NCI-H128 (cell line): ENCODE results near the gene KHNYN.

Experiments
- DNase-seq: peaks from one replicate; lab custom pipeline; 2025; ENCODE audit not compliant: unreplicated experiment; lab: John Stamatoyannopoulos, UW

The KHNYN gene

GRCh38 chr14:24422261-24422660 is 7.5 kb upstream of the KHNYN start:
- DNase-seq, result no peak

DNA sequence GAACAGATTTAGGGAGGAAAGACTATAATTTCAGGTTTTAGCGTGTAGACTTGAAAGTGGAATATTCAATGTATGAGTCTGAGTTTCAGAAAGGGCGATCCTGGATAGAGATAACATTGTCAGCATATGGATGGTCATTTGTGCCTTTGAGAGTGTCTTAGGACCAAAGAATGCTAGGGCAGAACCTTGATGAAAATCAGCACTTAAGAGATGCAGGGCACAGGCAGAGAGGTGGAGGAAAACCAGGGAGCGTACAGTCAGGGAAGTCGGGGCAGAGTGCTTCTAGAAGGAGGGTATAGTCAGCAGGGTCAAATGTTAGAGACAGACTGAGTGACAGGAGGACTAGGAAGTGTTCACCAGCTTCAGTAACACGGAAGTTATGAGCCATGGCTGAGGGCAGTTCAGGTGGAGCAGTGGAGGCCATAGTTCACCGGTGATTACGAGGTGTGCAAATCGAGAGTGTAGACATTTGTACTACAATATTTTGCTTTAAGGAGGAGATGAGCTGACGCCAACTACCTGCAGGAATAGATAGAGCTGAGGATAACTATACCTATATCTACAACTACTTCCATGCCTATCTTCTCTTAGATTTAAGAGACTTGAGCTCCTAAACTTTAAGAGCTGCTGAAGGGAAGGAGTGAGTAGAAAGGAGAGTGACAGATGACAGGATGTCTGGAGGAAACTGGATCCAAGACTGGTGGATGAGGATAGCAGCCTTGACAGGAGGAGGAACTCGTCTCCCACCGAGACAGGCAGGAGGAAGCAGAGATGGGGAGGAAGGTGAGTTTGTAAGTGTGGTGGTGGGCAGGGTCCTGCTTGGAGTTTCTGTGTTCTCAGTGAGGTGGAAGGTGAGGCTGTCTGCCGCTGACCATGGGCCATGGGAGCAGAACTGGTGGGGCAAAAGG is 6.8 kb upstream of the KHNYN start:
- no peak for DNase-seq

DNA sequence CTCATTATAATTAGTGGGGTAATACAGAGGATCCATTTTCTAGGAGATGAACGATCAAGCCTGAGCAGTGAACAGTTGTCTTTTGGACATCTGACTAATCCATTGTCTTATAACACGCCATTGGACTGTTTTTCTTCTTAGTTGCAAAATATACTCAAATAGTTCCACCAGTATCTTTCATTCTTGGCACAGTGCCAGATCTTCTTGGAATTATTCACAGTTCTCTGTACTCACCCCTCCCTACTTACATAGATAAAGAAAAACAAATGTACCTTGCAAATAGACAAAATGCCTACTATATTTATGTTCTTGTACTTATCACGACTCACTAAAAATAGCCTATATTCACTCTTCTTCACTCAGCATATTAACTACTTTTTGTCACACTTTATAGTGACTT is 4.0 kb upstream of the KHNYN start:
- no peak for DNase-seq

- DNase-seq, result no peak
Measured at GRCh38 chr14:24426150-24426911, 3.4 kb upstream of the KHNYN start.

DNA sequence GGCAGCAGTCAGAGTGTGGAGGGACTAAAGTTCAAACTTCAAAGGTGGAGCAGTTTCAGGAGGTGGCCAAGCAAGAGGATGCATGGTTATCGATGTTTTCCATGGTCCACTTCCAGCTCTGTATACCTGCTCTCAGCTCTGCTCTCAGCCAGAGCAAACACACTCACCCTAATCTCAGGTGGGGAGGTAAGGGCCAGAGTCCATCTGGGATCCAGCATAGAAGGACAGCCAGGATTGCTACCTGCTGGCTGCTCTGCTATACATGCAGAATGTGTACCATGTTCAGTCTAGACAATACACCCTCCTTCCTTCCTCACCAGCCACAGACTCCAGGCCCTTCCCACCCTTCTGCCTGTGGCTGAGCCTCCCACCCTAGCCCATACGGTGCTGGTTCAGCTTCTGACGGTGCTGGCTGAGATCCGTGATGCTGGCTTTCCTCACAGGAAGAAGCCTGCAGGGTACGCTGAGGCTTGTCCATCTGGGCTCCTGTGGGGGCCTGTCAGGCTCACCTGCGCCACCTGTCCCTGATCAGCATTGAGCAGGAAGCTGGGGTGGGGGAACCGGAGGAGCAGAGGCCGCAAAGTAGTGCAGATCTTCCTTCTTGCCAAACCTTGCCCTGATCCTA is 2.7 kb upstream of the KHNYN start:
- no peak for DNase-seq

- DNase-seq, result no peak
Measured at GRCh38 chr14:24427537-24428508, 1.9 kb upstream of the KHNYN start.

- DNase-seq, result no peak
Measured at GRCh38 chr14:24428628-24429394, 943 bp upstream of the KHNYN start.

- no peak for DNase-seq
Measured at GRCh38 chr14:24430143-24430681, 458 bp downstream of the KHNYN start.

DNA sequence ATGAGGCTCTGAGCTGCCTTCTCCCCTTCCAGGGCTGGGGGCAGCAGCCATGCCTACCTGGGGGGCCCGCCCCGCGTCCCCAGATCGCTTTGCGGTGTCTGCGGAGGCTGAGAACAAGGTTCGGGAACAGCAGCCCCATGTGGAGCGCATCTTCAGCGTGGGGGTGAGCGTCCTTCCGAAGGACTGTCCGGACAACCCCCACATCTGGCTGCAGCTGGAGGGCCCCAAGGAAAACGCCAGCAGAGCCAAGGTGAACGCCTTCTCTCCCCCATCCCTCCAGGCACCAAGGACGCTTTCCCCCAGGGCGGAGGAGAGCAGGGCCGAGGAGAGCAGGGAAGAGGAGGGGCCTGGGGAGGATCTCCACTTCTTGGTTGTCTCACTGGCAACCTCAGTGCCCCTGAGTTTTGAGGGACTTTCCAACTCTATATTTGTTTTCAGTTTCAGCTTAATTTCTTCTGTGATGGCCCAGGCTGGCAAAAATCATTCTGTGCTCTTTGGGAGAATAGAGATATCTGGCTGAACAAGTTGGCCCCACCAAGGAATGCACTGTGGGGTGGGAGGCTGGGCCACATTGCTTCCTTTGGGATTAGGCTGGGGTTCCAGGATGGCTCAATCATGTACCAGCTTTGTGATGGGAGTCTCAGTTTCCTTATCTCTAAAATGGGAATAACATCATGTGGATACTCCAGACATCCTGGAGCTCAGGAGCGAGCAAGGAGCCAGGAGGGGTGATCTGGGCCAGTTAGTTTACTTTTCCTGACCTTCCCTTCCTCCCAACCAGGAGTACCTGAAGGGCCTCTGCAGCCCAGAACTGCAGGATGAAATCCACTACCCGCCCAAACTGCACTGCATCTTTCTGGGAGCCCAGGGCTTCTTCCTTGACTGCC is 1.2 kb downstream of the KHNYN start:
- DNase-seq, result no peak

DNA sequence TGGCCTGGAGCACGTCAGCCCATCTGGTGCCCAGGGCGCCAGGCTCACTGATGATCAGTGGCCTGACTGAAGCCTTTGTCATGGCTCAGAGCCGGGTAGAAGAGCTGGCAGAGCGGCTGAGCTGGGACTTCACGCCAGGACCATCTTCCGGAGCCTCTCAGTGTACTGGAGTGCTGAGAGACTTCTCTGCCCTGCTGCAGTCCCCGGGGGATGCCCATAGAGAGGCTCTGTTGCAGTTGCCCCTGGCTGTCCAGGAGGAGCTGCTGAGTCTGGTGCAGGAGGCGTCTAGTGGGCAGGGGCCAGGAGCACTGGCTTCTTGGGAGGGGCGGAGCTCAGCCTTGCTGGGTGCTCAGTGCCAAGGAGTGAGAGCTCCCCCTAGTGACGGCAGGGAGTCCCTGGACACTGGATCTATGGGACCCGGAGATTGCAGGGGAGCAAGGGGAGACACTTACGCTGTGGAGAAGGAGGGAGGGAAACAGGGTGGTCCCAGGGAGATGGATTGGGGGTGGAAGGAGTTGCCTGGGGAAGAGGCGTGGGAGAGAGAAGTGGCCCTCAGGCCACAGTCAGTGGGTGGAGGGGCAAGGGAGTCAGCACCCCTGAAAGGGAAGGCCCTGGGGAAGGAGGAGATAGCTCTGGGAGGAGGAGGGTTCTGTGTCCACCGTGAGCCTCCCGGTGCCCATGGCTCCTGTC is 2.0 kb downstream of the KHNYN start:
- DNase-seq, result peak; percentile 66

- no peak for DNase-seq
Measured at GRCh38 chr14:24432259-24433131, 2.7 kb downstream of the KHNYN start.

GRCh38 chr14:24434036-24434435 is 4.3 kb downstream of the KHNYN start:
- no peak for DNase-seq

GRCh38 chr14:24434676-24435075 is 4.9 kb downstream of the KHNYN start:
- DNase-seq, result no peak

DNA sequence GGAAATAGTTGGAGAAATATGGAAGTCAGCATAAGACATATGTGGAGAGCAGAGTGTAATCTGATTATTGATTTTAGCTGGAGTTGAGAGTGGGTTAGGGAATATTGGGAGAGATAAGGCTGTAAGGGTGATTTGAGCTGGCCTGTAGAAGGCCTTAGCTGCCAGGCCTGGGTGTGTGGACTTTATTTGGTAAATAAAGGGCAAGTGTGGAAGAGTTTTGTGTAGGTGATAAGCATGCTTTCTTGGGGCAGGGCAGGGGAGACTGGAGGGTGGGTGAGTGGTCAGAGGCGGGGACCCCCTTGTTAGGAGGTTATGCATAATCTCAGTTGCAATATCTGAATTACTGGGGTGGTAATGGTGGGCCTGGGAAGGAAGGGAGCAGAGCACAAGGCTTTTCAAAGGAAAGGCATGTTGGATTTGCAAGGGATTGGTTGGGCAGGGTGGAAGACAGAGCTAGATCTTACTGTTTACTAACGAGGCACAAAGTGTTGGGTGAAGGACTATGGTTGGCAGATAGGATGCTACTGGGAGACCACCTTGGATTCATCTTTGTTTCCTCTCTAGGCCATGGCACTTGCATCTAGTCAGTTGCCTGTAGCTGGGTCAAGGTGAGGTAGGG is 5.5 kb downstream of the KHNYN start:
- DNase-seq, result no peak

DNA sequence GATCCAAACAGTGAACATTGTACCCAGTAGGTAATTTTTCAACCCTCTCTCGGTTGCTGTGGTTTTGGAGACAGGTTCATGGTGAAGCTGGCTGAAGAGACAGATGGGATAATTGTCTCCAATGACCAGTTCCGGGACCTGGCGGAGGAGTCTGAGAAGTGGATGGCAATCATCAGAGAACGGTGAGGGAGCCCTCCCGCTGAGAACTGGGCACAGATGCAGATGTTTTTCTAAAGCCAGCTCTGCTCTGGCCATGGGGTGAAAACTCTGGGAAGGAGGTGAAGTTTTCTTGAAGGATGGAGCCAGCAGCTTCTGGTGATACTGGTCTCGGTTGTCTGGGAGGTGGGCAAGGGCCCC is 6.2 kb downstream of the KHNYN start:
- DNase-seq, result no peak

DNA sequence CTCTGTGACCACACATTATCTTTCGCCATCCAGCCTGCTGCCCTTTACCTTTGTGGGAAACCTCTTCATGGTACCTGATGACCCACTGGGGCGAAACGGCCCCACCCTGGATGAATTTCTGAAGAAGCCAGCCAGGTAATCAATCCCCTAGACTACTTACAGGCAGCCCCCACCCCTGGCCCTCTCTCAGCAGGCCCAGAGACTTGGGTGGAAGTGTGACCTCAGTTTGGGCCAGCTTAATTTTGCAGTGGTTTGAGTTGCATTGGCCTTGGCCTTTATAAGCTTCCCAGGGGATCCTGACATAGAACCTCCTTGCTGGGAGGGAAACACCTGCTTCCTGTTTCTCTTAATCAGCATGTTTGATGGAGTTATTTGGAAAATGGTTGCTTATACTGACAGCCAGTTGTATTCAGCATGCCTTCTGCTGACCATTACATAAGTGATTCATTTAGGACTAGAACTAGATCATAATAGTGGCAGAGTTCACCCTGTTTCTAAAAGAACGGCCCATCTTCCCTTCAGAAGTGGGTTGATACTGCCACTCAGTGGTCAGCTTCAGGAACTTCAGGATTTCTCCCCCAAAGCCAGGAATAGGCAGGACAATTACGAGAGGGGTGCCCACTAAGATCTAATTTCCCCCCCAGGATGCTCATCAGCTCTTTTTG is 6.7 kb downstream of the KHNYN start:
- no peak for DNase-seq
